Vagina (tissue), 2 donors: ENCODE data around the gene GNAZ. TPM values are rescaled to one million over a fixed set of nuclear protein-coding genes. Genes with fewer than 3 reads are reported as not detected.
A peak's percentile ranks its signal among the peaks of the same experiment; 100 is the strongest.

ENCODE experiments used
- DNase-seq, 2 donors: peaks; one replicate each; pipeline ENCODE4 v3.0.0-alpha.2; 2017; ENCODE audit errors: extremely low spot score in 2 of 2
- H3K27ac ChIP-seq: fragments of 200-600 bp; sonication (generic); one replicate; pipeline ENCODE4 v1.5.1; 2019
- H3K27me3 ChIP-seq: fragments of 200-600 bp; sonication (generic); one replicate; pipeline ENCODE4 v1.5.1; 2019
- H3K36me3 ChIP-seq, 2 donors: fragments of 200-600 bp; sonication (generic); one replicate each; pipeline ENCODE4 v1.5.1; 2017 to 2019
- H3K4me1 ChIP-seq: fragments of 200-600 bp; sonication (generic); one replicate; pipeline ENCODE4 v1.5.1; 2019
- H3K4me3 ChIP-seq, 2 donors: fragments of 200-600 bp; sonication (generic); 1 replicate in 1 of 2; 2 replicates in 1 of 2; pipeline ENCODE4 v1.5.1; 2016 to 2019
- H3K9me3 ChIP-seq: fragments of 200-600 bp; sonication (generic); one replicate; pipeline ENCODE4 v1.5.1; 2019
- POLR2A ChIP-seq, 2 donors: fragments of 450-650 bp; IDR thresholded peaks; one replicate each; pipeline ENCODE4 v1.6.1; 2017; ENCODE audit warnings: antibody characterized with exemption in 2 of 2, mild to moderate bottlenecking in 2 of 2, moderate library complexity in 2 of 2
- POLR2AphosphoS5 ChIP-seq, 2 donors: sonication (generic); formaldehyde crosslinking; IDR thresholded peaks; one replicate each; pipeline ENCODE4 v1.9.0; 2017; ENCODE audit warnings: antibody characterized with exemption in 2 of 2, mild to moderate bottlenecking in 2 of 2, low read depth in 1 of 2; ENCODE audit not compliant: insufficient read depth in 1 of 2
- intact Hi-C: fragments of 100-400 bp; cut with DNase I; formaldehyde crosslinking; loops from one replicate; pipeline ENCODE4 v1.15.1; 2023
- total RNA-seq: library from RNA; depleted of rRNA; stranded (reverse); fragments of >200 nt; gene quantifications from one replicate; pipeline ENCODE4 v1.2.3, GENCODE V29; 2016
- TF ChIP-seq, protein P1 (sequence below), 3 experiments: fragments of 450-650 bp in 2 of 3; fragments of 200-600 bp in 1 of 3; sonication (generic) in 1 of 3; IDR thresholded peaks; one replicate each; pipeline ENCODE4 v1.5.1; 2017 to 2019; ENCODE audit warnings: antibody characterized with exemption in 3 of 3, mild to moderate bottlenecking in 2 of 3, moderate library complexity in 2 of 3

Gene GNAZ
- total RNA-seq, 1 donor from 2014 or later = 11.3 TPM

DNA sequence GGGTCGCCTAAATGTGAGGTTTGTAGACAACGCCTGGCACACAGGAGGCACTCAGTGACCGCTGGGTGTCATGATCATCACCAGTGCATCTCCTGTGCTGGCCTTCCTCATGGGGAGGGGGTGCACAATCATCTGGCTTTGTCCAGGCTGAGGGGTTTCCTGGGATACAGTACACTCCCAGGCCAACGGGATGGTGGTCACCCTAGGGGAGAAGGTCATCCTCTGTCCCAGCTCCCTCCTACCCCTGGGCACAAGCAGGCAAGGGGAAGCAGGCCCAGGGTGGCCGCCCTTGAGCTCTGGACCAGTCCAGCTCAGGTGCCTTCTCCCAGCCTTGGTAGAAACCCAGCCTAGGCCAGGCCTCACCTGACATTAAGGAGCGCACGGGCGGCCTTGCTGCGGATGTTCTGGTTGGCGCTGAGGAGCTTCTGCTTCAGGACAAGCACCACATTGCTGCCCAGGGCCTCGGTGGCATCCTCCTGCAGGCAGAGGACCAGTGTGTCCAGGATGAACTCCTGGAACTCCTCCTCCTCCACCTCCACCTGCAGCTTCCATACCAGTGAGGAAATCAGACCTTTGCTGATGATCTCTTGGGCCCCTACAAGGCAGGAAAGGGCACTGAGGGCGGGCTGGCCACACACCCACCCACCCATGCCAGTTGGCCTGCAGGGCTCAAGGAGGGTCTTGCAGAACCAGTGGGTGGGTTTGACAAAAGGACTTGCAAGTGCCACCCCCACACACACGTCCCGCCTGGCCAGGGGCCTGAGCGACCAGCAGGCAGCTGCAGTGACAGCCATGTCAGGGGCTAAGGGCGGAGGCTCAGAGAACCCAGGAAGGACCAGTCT lies 6.6 kb upstream of the GNAZ start:
- Histone ChIP-seq H3K4me3 (no peak overlapping the region), H3K27ac (no peak overlapping the region), H3K36me3 (no peaks in the 10 kb centered on the region), H3K9me3 (no peaks in the 10 kb centered on the region), H3K27me3 (no peaks in the 10 kb centered on the region), H3K4me1 (no peaks in the 10 kb centered on the region)
- peak; percentile 84 for DNase-seq
- intact Hi-C loops = no loop called here
- TF ChIP-seq POLR2AphosphoS5 (IDR thresholded peaks at IDR 0.05; ENCODE audit: insufficient read depth in 1 of 2, low read depth in 1 of 2) = no peak

GRCh38 chr22:23064381-23065068 lies 5.8 kb upstream of the GNAZ start:
- H3K4me1 ChIP-seq = peaks cover 5% of the 10 kb centered on the region
- peak; percentile 71 to 96 for DNase-seq
- no peaks in the 10 kb centered on the region for H3K36me3 ChIP-seq
- H3K27ac ChIP-seq = no peak overlapping the region
- no peak for TF ChIP-seq POLR2AphosphoS5 (IDR thresholded peaks at IDR 0.05; ENCODE audit: insufficient read depth in 1 of 2, low read depth in 1 of 2)
- TF ChIP-seq POLR2A (IDR thresholded peaks at IDR 0.05) = no peak
- TF ChIP-seq, protein P1, sequence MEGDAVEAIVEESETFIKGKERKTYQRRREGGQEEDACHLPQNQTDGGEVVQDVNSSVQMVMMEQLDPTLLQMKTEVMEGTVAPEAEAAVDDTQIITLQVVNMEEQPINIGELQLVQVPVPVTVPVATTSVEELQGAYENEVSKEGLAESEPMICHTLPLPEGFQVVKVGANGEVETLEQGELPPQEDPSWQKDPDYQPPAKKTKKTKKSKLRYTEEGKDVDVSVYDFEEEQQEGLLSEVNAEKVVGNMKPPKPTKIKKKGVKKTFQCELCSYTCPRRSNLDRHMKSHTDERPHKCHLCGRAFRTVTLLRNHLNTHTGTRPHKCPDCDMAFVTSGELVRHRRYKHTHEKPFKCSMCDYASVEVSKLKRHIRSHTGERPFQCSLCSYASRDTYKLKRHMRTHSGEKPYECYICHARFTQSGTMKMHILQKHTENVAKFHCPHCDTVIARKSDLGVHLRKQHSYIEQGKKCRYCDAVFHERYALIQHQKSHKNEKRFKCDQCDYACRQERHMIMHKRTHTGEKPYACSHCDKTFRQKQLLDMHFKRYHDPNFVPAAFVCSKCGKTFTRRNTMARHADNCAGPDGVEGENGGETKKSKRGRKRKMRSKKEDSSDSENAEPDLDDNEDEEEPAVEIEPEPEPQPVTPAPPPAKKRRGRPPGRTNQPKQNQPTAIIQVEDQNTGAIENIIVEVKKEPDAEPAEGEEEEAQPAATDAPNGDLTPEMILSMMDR (IDR thresholded peaks at IDR 0.05) = no peak
- intact Hi-C loops = no loop called here
- H3K9me3 ChIP-seq = no peaks in the 10 kb centered on the region
- H3K4me3 ChIP-seq = no peak overlapping the region
- H3K27me3 ChIP-seq = no peaks in the 10 kb centered on the region

DNA sequence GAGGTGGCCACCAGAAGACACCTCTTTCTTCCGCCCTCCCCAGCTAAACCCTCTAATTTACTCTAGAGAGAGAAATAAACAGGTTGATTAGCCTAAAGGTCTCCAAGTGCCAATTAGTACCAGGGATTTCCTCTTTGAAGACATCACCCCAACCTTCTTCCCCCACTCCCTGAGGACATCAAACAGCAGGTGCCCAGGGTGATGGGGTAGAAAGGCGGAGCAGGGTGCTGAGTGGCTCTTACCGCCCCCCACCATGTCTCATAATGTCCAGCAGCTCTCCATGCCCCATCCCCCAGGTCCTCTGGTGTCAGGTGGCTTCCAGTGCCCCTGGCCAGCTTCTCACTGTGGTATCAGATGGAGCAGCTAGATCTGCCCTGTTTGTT lies 5.3 kb upstream of the GNAZ start:
- no peak overlapping the region for H3K4me3 ChIP-seq
- DNase-seq = peak in 1 of 2 donors; percentile 31
- intact Hi-C loops = no loop called here
- H3K27me3 ChIP-seq = no peaks in the 10 kb centered on the region
- no peak overlapping the region for H3K27ac ChIP-seq
- TF ChIP-seq, protein P1 (IDR thresholded peaks at IDR 0.05) = no peak
- TF ChIP-seq POLR2A (IDR thresholded peaks at IDR 0.05) (no peak), POLR2AphosphoS5 (IDR thresholded peaks at IDR 0.05; ENCODE audit: insufficient read depth in 1 of 2, low read depth in 1 of 2) (no peak)
- peaks cover 9% of the 10 kb centered on the region for H3K4me1 ChIP-seq
- no peaks in the 10 kb centered on the region for H3K36me3 ChIP-seq
- no peaks in the 10 kb centered on the region for H3K9me3 ChIP-seq

- H3K4me1 ChIP-seq = peaks cover 11% of the 10 kb centered on the region
- no peak overlapping the region for H3K27ac ChIP-seq
- no peak overlapping the region for H3K4me3 ChIP-seq
- peak in 1 of 2 donors; percentile 82 for DNase-seq
- no peaks in the 10 kb centered on the region for H3K9me3 ChIP-seq
- H3K36me3 ChIP-seq = no peaks in the 10 kb centered on the region
- H3K27me3 ChIP-seq = no peaks in the 10 kb centered on the region
- intact Hi-C loops = no loop called here
- TF ChIP-seq POLR2A (IDR thresholded peaks at IDR 0.05) (no peak), POLR2AphosphoS5 (IDR thresholded peaks at IDR 0.05; ENCODE audit: insufficient read depth in 1 of 2, low read depth in 1 of 2) (no peak)
- TF ChIP-seq, protein P1 (IDR thresholded peaks at IDR 0.05) = no peak
Measured at GRCh38 chr22:23065495-23066122, 4.7 kb upstream of the GNAZ start.

DNA sequence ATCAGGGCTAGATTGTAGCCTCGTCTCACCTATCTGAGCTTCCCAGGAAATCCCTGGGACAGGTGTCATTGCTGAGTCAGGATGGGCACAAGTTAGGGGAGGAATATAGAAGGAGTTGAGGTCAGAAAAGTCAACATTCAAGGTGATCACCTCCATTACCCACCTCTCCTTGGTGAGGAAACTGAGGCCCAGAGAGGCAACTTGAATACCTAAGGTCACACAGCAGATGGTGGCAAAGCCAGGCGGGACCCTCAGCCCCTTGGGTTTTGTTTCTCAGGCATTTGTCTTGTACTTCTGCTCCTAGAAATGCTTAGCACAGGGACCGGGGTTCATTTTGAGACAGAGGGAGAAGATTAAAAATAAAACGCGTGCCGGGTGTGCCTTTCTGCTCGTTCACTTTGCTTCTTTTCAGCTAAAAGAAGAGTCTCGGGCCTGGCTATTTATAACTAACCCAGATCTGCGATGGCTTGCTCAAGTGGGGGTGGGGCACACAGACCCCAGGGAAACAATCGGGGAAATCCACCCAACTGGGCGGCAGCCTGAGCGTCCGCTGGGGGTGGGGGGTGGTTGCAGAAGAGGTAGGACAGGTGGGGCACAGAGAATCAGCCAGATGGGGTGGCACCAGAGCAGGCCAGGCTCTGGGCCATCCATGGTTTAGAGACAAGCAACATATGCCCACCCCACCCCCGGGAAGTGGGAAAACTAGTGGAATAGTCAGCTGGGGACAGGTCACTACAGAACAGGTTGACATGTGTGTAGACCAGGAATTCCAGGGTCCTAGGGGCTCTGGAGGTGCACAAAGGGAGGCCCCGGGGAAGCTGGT lies 3.9 kb upstream of the GNAZ start:
- no peaks in the 10 kb centered on the region for H3K36me3 ChIP-seq
- intact Hi-C loops = no loop called here
- H3K27me3 ChIP-seq = no peaks in the 10 kb centered on the region
- DNase-seq = peak; percentile 69 to 91
- no peak for TF ChIP-seq POLR2A (IDR thresholded peaks at IDR 0.05)
- TF ChIP-seq POLR2AphosphoS5 (IDR thresholded peaks at IDR 0.05; ENCODE audit: insufficient read depth in 1 of 2, low read depth in 1 of 2) = no peak
- TF ChIP-seq, protein P1 (IDR thresholded peaks at IDR 0.05) = no peak
- H3K27ac ChIP-seq = no peak overlapping the region
- H3K4me3 ChIP-seq = no peak overlapping the region
- no peaks in the 10 kb centered on the region for H3K9me3 ChIP-seq
- peaks cover 19% of the 10 kb centered on the region for H3K4me1 ChIP-seq
